B cell (primary cell): ENCODE data around the gene FANCC. TPM values are rescaled to one million over a fixed set of nuclear protein-coding genes. Genes with fewer than 3 reads are reported as not detected.

ENCODE experiments used
- ATAC-seq: fragments of 200-7000 bp; cut with Tn5 transposase; one replicate; pipeline ENCODE4 v1.10.0; 2021; ENCODE audit warnings: low read depth, mild to moderate bottlenecking, moderate number of reproducible peaks, moderate library complexity
- CTCF ChIA-PET: fragments of 350-600 bp; sonication (Branson Sonifier 250); formaldehyde crosslinking; loops from one replicate; lab custom pipeline; 2021; ENCODE audit warnings: antibody characterized with exemption, inconsistent platforms; lab: Charles Lee
- POLR2A ChIA-PET: fragments of 350-600 bp; sonication (Branson Sonifier 250); formaldehyde crosslinking; loops from one replicate; lab custom pipeline; 2021; ENCODE audit warnings: antibody characterized with exemption; lab: Charles Lee
- DNase-seq: peaks from one replicate; pipeline ENCODE4 v3.0.0; 2013
- H2AFZ ChIP-seq: 2 replicates; pipeline ENCODE4 v1.6.1; 2012; ENCODE audit warnings: mild to moderate bottlenecking, low read depth, low read length; ENCODE audit not compliant: insufficient read depth, poor library complexity, severe bottlenecking
- H3K27ac ChIP-seq, 2 donors: 1 replicate in 1 of 2; 2 replicates in 1 of 2; pipeline ENCODE4 v1.5.1; 2012 to 2013; ENCODE audit warnings: low read length in 2 of 2, mild to moderate bottlenecking in 2 of 2, moderate library complexity in 1 of 2
- H3K27me3 ChIP-seq, 4 experiments: fragments of 200-600 bp in 1 of 4; sonication (generic) in 1 of 4; replicated peaks in 1 of 4; 1 replicate in 2 of 4; 2 replicates in 2 of 4; pipeline versions ENCODE4 v1.6.1 to v1.7.0; 2013 to 2016; ENCODE audit warnings: low read length in 3 of 4, mild to moderate bottlenecking in 2 of 4, mixed read lengths in 1 of 4, moderate library complexity in 1 of 4; ENCODE audit not compliant: insufficient read depth in 4 of 4, control insufficient read depth in 3 of 4; ENCODE audit errors: control extremely low read depth in 1 of 4
- H3K36me3 ChIP-seq, 2 experiments: replicated peaks in 1 of 2; 1 replicate in 1 of 2; 2 replicates in 1 of 2; pipeline versions ENCODE4 v1.6.1 to v1.7.1; 2013; ENCODE audit warnings: low read length in 1 of 2; ENCODE audit not compliant: insufficient read depth in 2 of 2, control insufficient read depth in 1 of 2; ENCODE audit errors: control extremely low read depth in 1 of 2, extremely low read depth in 1 of 2
- H3K4me1 ChIP-seq, 2 donors: fragments of 200-600 bp in 1 of 2; sonication (generic) in 1 of 2; 1 replicate in 1 of 2; 2 replicates in 1 of 2; pipeline versions ENCODE4 v1.5.1 to v1.6.1; 2013 to 2017; ENCODE audit warnings: low read length in 2 of 2; ENCODE audit not compliant: control insufficient read depth in 2 of 2, insufficient read depth in 2 of 2
- H3K4me2 ChIP-seq: replicated peaks from 2 replicates; pipeline ENCODE3; 2012; ENCODE audit warnings: mild to moderate bottlenecking, low read depth, low read length; ENCODE audit not compliant: poor library complexity, severe bottlenecking
- H3K4me3 ChIP-seq, 5 experiments: fragments of 200-600 bp in 1 of 5; sonication (generic) in 1 of 5; 1 replicate in 3 of 5; 2 replicates in 2 of 5; pipeline versions ENCODE4 v1.5.1 to v1.7.0; 2011 to 2016; ENCODE audit warnings: low read length in 4 of 5, mild to moderate bottlenecking in 4 of 5, low read depth in 2 of 5, control low read depth in 1 of 5, moderate library complexity in 1 of 5; ENCODE audit not compliant: insufficient read depth in 1 of 5; ENCODE audit errors: control extremely low read depth in 1 of 5, extremely low read depth in 1 of 5
- H3K79me2 ChIP-seq: fragments of 200-600 bp; sonication (generic); one replicate; pipeline ENCODE4 v1.6.0; 2016; ENCODE audit warnings: low read length; ENCODE audit not compliant: control insufficient read depth, insufficient read depth
- H3K9ac ChIP-seq: fragments of 200-600 bp; sonication (generic); 2 replicates; pipeline ENCODE4 v1.6.1; 2017; ENCODE audit warnings: mild to moderate bottlenecking, low read length, moderate library complexity
- H3K9me3 ChIP-seq, 3 donors: one replicate each; pipeline versions ENCODE4 v1.6.1 to v1.7.1; 2013; ENCODE audit warnings: low read length in 2 of 3; ENCODE audit not compliant: control insufficient read depth in 2 of 3, insufficient read depth in 1 of 3; ENCODE audit errors: control extremely low read depth in 1 of 3
- H4K20me1 ChIP-seq: 2 replicates; pipeline ENCODE4 v1.6.0; 2012; ENCODE audit warnings: mild to moderate bottlenecking, low read length; ENCODE audit not compliant: insufficient read depth, control insufficient read depth, poor library complexity, severe bottlenecking
- H3K27ac Mint-ChIP-seq: one replicate; pipeline ENCODE4 v1.8.0; 2021; ENCODE audit warnings: mixed read lengths
- H3K27me3 Mint-ChIP-seq: one replicate; pipeline ENCODE4 v1.8.0; 2021; ENCODE audit warnings: mixed read lengths
- H3K4me1 Mint-ChIP-seq: one replicate; pipeline ENCODE4 v1.8.0; 2021; ENCODE audit warnings: mixed read lengths
- H3K4me3 Mint-ChIP-seq: one replicate; pipeline ENCODE4 v1.8.0; 2021; ENCODE audit warnings: mixed read lengths
- H3K9me3 Mint-ChIP-seq: one replicate; pipeline ENCODE4 v1.8.0; 2022; ENCODE audit warnings: mixed read lengths; ENCODE audit not compliant: insufficient read depth
- EZH2 ChIP-seq: IDR thresholded peaks from 2 replicates; pipeline ENCODE4 v1.6.1; 2012; ENCODE audit warnings: borderline replicate concordance, low read depth, mild to moderate bottlenecking, moderate library complexity, low read length; ENCODE audit not compliant: insufficient read depth, poor library complexity, severe bottlenecking
- WGBS: methylation state at CpG from one replicate; pipeline ENCODE4 v1.1.5; 2013; ENCODE audit warnings: missing lambda C conversion rate; ENCODE audit not compliant: insufficient coverage; 5-methylcytosine and 5-hydroxymethylcytosine counted together
- intact Hi-C: fragments of 100-400 bp; cut with micrococcal nuclease; formaldehyde crosslinking; loops from one replicate; pipeline ENCODE4 v1.10.0; 2022
- polyA plus RNA-seq: library from polyadenylated mRNA; depleted of rRNA; stranded (reverse); fragments of >200 nt; gene quantifications from 2 replicates; pipeline ENCODE4 v1.2.3, GENCODE V29; 2012
- total RNA-seq, 2 donors: library from RNA; stranded (reverse); fragments of 120-200 nt in 1 of 2; gene quantifications; 1 replicate in 1 of 2; 2 replicates in 1 of 2; pipeline versions ENCODE4 v1.2.3 to v1.2.4, GENCODE V29; 2013 to 2022
- TF ChIP-seq, protein P1 (sequence below): fragments of 200-600 bp; IDR thresholded peaks from one replicate; pipeline ENCODE4 v1.8.0; 2022; ENCODE audit warnings: antibody characterized with exemption, mild to moderate bottlenecking

The FANCC gene
- total and polyA plus RNA-seq, 2 donors (not counting 1 experiment from before 2014, with no cell fraction given): 1.8 to 11.1 TPM

GRCh38 chr9:95175523-95175922, 142.0 kb downstream of the FANCC start:
- Histone ChIP-seq H3K4me3 (no peak overlapping the region), H3K9ac (no peak overlapping the region)
- intact Hi-C loops: no loop called here

GRCh38 chr9:95174038-95174437, 143.5 kb downstream of the FANCC start:
- ATAC-seq: no peak
- Histone ChIP-seq H2AFZ (no peak overlapping the region), H3K27ac (no peak overlapping the region), H3K4me3 (no peak overlapping the region), H3K36me3 (no peaks in the 10 kb centered on the region), H3K9me3 (no peaks in the 10 kb centered on the region), H3K9ac (no peak overlapping the region), H3K4me2 (no peak overlapping the region), H3K79me2 (no peaks in the 10 kb centered on the region), H3K4me1 (no peaks in the 10 kb centered on the region), H3K27me3 (no peaks in the 10 kb centered on the region), H4K20me1 (no peaks in the 10 kb centered on the region)
- intact Hi-C loops: no loop called here
- POLR2A ChIA-PET: no interaction called here
- H3K27ac Mint-ChIP-seq: no peak overlapping the region
- DNase-seq: no peak
- no peaks in the 10 kb centered on the region for H3K27me3 Mint-ChIP-seq
- CTCF ChIA-PET: no interaction called here
- TF ChIP-seq, protein P1, sequence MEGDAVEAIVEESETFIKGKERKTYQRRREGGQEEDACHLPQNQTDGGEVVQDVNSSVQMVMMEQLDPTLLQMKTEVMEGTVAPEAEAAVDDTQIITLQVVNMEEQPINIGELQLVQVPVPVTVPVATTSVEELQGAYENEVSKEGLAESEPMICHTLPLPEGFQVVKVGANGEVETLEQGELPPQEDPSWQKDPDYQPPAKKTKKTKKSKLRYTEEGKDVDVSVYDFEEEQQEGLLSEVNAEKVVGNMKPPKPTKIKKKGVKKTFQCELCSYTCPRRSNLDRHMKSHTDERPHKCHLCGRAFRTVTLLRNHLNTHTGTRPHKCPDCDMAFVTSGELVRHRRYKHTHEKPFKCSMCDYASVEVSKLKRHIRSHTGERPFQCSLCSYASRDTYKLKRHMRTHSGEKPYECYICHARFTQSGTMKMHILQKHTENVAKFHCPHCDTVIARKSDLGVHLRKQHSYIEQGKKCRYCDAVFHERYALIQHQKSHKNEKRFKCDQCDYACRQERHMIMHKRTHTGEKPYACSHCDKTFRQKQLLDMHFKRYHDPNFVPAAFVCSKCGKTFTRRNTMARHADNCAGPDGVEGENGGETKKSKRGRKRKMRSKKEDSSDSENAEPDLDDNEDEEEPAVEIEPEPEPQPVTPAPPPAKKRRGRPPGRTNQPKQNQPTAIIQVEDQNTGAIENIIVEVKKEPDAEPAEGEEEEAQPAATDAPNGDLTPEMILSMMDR: no peak
- no peak for TF ChIP-seq EZH2
- no peaks in the 10 kb centered on the region for H3K4me1 Mint-ChIP-seq
- no peaks in the 10 kb centered on the region for H3K9me3 Mint-ChIP-seq
- WGBS: no CpG with 5 or more reads among the region's 1 CpG
- no peak overlapping the region for H3K4me3 Mint-ChIP-seq

More at GRCh38 chr9:95175523-95175922, 142.0 kb downstream of the FANCC start:
- no peak overlapping the region for H3K27ac ChIP-seq
- no peak overlapping the region for H3K4me2 ChIP-seq
- H3K4me3 Mint-ChIP-seq: no peak overlapping the region
- TF ChIP-seq, protein P1: no peak
- no peak for TF ChIP-seq EZH2
- H3K27me3 Mint-ChIP-seq: no peaks in the 10 kb centered on the region
- H2AFZ ChIP-seq: no peak overlapping the region
- ATAC-seq (no peak), DNase-seq (no peak)
- H3K79me2 ChIP-seq: no peaks in the 10 kb centered on the region
- no peaks in the 10 kb centered on the region for H3K4me1 Mint-ChIP-seq
- H3K36me3 ChIP-seq: no peaks in the 10 kb centered on the region
- 96% methylated on average over 8 of the region's 8 CpGs for WGBS
- POLR2A ChIA-PET: no interaction called here
- no peaks in the 10 kb centered on the region for H3K9me3 Mint-ChIP-seq
- H3K9me3 ChIP-seq: no peaks in the 10 kb centered on the region
- no peaks in the 10 kb centered on the region for H3K4me1 ChIP-seq
- H3K27ac Mint-ChIP-seq: no peak overlapping the region
- H3K27me3 ChIP-seq: no peaks in the 10 kb centered on the region
- no peaks in the 10 kb centered on the region for H4K20me1 ChIP-seq
- CTCF ChIA-PET: no interaction called here
